Prostate gland (tissue), 2 donors: Measurements from ENCODE around the gene GADD45A.

Source experiments
- CTCF ChIP-seq, 4 experiments: fragments of 200-600 bp in 2 of 4; fragments of 450-650 bp in 2 of 4; sonication (generic) in 2 of 4; IDR thresholded peaks; 1 replicate in 3 of 4; 2 replicates in 1 of 4; pipeline ENCODE4 v1.5.1; 2016 to 2019; ENCODE audit warnings: antibody characterized with exemption in 4 of 4, mild to moderate bottlenecking in 2 of 4, moderate library complexity in 2 of 4
- POLR2A ChIP-seq: fragments of 450-650 bp; IDR thresholded peaks from one replicate; pipeline ENCODE4 v1.6.1; 2016; ENCODE audit warnings: antibody characterized with exemption, mild to moderate bottlenecking
- POLR2AphosphoS5 ChIP-seq: sonication (generic); formaldehyde crosslinking; IDR thresholded peaks from one replicate; pipeline ENCODE4 v1.6.1; 2017; ENCODE audit warnings: antibody characterized with exemption

- TF ChIP-seq CTCF (IDR thresholded peaks at IDR 0.05) (no peak), POLR2AphosphoS5 (no peak), POLR2A (no peak)
Measured at GRCh38 chr1:67636146-67636545, 48.9 kb upstream of the GADD45A start.
